SK-N-SH (cell line): Measurements from ENCODE around the gene MPDZ.

Source experiments
- RAD21 ChIP-seq: IDR thresholded peaks from 2 replicates; pipeline ENCODE4 v1.6.1; 2012; ENCODE audit warnings: mild to moderate bottlenecking, low read length
- TF ChIP-seq, protein P1 (sequence below): fragments of 200-600 bp; sonication (generic); IDR thresholded peaks from 2 replicates; pipeline ENCODE4 v1.6.1; 2017; ENCODE audit warnings: antibody characterized with exemption, mild to moderate bottlenecking, moderate library complexity
- TF ChIP-seq, protein P2 (sequence below): IDR thresholded peaks from 2 replicates; pipeline ENCODE4 v1.6.1; 2012; ENCODE audit warnings: mild to moderate bottlenecking, low read depth, low read length, moderate library complexity
- TF ChIP-seq, protein P3 (sequence below): IDR thresholded peaks from 2 replicates; pipeline ENCODE4 v1.4.0; 2012; ENCODE audit warnings: low read depth, borderline replicate concordance

DNA sequence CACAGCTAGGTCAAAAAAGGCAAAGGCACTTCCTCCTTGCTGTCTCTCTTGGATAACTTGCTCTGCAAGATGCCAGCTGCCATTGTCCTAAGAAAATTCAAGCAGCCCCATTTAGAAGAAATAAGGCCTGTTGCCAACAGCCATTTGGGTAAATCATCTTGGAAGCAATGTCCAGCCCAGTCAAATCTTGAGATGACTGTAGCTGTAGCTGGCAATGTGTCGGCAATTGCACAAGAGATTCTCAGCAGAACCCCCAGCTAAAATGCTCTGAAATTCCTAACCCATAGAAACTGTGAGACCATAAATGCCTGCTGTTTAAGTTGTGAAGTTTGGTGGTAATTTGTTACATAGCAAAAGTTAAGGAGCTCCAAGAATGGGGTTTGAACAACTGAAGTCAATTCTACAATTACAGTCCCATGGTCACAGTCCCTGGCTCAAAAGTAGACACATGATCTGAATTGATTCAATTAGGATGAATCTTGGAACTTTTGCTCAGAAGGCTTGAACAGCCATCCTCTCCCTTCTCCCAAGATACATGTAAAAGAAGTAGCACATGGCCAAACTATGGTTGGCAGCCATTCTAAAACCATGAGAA, 151.1 kb downstream of the MPDZ start:
- TF ChIP-seq, protein P1, sequence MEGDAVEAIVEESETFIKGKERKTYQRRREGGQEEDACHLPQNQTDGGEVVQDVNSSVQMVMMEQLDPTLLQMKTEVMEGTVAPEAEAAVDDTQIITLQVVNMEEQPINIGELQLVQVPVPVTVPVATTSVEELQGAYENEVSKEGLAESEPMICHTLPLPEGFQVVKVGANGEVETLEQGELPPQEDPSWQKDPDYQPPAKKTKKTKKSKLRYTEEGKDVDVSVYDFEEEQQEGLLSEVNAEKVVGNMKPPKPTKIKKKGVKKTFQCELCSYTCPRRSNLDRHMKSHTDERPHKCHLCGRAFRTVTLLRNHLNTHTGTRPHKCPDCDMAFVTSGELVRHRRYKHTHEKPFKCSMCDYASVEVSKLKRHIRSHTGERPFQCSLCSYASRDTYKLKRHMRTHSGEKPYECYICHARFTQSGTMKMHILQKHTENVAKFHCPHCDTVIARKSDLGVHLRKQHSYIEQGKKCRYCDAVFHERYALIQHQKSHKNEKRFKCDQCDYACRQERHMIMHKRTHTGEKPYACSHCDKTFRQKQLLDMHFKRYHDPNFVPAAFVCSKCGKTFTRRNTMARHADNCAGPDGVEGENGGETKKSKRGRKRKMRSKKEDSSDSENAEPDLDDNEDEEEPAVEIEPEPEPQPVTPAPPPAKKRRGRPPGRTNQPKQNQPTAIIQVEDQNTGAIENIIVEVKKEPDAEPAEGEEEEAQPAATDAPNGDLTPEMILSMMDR = no peak
- TF ChIP-seq RAD21 = no peak
- TF ChIP-seq, protein P2, sequence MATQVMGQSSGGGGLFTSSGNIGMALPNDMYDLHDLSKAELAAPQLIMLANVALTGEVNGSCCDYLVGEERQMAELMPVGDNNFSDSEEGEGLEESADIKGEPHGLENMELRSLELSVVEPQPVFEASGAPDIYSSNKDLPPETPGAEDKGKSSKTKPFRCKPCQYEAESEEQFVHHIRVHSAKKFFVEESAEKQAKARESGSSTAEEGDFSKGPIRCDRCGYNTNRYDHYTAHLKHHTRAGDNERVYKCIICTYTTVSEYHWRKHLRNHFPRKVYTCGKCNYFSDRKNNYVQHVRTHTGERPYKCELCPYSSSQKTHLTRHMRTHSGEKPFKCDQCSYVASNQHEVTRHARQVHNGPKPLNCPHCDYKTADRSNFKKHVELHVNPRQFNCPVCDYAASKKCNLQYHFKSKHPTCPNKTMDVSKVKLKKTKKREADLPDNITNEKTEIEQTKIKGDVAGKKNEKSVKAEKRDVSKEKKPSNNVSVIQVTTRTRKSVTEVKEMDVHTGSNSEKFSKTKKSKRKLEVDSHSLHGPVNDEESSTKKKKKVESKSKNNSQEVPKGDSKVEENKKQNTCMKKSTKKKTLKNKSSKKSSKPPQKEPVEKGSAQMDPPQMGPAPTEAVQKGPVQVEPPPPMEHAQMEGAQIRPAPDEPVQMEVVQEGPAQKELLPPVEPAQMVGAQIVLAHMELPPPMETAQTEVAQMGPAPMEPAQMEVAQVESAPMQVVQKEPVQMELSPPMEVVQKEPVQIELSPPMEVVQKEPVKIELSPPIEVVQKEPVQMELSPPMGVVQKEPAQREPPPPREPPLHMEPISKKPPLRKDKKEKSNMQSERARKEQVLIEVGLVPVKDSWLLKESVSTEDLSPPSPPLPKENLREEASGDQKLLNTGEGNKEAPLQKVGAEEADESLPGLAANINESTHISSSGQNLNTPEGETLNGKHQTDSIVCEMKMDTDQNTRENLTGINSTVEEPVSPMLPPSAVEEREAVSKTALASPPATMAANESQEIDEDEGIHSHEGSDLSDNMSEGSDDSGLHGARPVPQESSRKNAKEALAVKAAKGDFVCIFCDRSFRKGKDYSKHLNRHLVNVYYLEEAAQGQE = no peak
- TF ChIP-seq, protein P3, sequence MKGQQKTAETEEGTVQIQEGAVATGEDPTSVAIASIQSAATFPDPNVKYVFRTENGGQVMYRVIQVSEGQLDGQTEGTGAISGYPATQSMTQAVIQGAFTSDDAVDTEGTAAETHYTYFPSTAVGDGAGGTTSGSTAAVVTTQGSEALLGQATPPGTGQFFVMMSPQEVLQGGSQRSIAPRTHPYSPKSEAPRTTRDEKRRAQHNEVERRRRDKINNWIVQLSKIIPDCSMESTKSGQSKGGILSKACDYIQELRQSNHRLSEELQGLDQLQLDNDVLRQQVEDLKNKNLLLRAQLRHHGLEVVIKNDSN = no peak
